ENCODE results near the gene FAM13A. TPM values are rescaled to one million over a fixed set of nuclear protein-coding genes. Genes with fewer than 3 reads are reported as not detected.

Gene FAM13A
- total and polyA plus RNA-seq, 2 experiments from 2014 or later, result 5.3 to 6.6 TPM

DNA sequence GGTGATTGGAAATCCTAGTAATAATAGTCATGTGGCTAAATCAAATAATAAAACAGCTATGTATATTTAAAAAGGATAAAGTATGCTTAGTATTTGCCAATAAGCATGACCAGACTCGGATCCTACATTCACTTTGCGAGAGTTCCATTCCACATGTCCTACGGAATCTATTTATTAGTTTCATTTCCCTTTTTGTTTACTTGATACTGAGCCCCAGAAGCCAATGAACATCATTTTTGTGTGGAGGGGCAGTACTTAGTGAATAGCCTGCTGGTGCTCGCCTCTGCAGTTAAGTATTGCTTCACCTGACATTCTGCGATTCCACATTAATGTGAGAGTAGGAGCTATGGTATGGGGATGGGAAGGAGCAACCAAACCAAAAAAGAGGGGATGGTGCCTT lies 300.8 kb downstream of the FAM13A start:
- Histone ChIP-seq H3K4me2 (ENCODE audit: unreplicated experiment) (no peak overlapping the region), H3K9me3 (ENCODE audit: low read depth) (no peaks in the 10 kb centered on the region), H3K36me3 (ENCODE audit: low read depth) (no peaks in the 10 kb centered on the region), H3F3A (ENCODE audit: insufficient read depth) (no peaks in the 10 kb centered on the region), H3K9ac (no peak overlapping the region), H4K20me1 (ENCODE audit: insufficient read depth) (no peaks in the 10 kb centered on the region), H3K79me2 (ENCODE audit: insufficient read depth) (no peaks in the 10 kb centered on the region), H3K4me1 (ENCODE audit: insufficient read depth) (peaks cover 15% of the 10 kb centered on the region), H3K4me3 (no peak overlapping the region), H2AFZ (no peak overlapping the region), H3K27me3 (replicated peaks; ENCODE audit: insufficient read depth) (no peaks in the 10 kb centered on the region), H3K9me2 (ENCODE audit: insufficient read depth) (no peaks in the 10 kb centered on the region), H3K27ac (no peak overlapping the region)
- 91 to 96% methylated on average over 5 of the region's 5 CpGs for WGBS, 2 experiments (ENCODE audit: low coverage in 1 of 2, low lambda C conversion rate in 2 of 2, missing lambda C conversion rate in 2 of 2)
- in situ Hi-C loops (cut with MboI), result no loop called here
- TF ChIP-seq EZH2 (IDR thresholded peaks at IDR 0.05; ENCODE audit: insufficient read depth, poor library complexity, severe bottlenecking) (no peak), EZH2phosphoT487 (IDR thresholded peaks at IDR 0.05; ENCODE audit: insufficient read depth, low read depth) (no peak)
- DNase-seq, result no peak

DNA sequence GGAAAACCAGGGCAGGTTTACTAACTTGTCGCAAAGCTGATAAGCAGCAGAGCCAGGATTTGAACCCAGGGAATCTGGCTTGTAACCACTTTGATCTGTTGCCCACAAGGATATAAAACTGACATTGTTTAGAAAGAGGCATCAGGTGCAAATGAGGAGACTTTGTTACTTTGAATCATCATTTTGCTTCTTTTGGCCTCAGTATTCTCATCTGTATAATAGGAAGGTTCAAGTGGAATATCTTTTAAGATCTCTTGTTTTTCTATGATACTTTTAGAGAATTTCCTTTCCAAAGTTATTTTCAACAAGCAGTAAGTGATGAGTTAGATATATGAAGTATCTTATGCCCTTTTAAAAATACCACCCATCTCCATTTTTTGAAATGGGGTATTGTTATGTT lies 301.5 kb downstream of the FAM13A start:
- H3K79me2 ChIP-seq (ENCODE audit: insufficient read depth), result no peaks in the 10 kb centered on the region
- in situ Hi-C loops (cut with MboI), result no loop called here
- WGBS, 2 experiments (ENCODE audit: low coverage in 1 of 2, low lambda C conversion rate in 2 of 2, missing lambda C conversion rate in 2 of 2), result 92 to 100% methylated on average over 1 of the region's 1 CpG
- no peak overlapping the region for H3K4me3 ChIP-seq
- H3F3A ChIP-seq (ENCODE audit: insufficient read depth), result no peaks in the 10 kb centered on the region
- no peak overlapping the region for H3K4me2 ChIP-seq (ENCODE audit: unreplicated experiment)
- no peaks in the 10 kb centered on the region for H3K36me3 ChIP-seq (ENCODE audit: low read depth)
- H3K27ac ChIP-seq, result no peak overlapping the region
- no peaks in the 10 kb centered on the region for H3K9me3 ChIP-seq (ENCODE audit: low read depth)
- DNase-seq, result no peak
- H3K9ac ChIP-seq, result no peak overlapping the region
- H3K27me3 ChIP-seq (replicated peaks; ENCODE audit: insufficient read depth), result no peaks in the 10 kb centered on the region
- H3K4me1 ChIP-seq (ENCODE audit: insufficient read depth), result peaks cover 15% of the 10 kb centered on the region
- no peak overlapping the region for H2AFZ ChIP-seq
- no peaks in the 10 kb centered on the region for H3K9me2 ChIP-seq (ENCODE audit: insufficient read depth)
- no peak for TF ChIP-seq EZH2phosphoT487 (IDR thresholded peaks at IDR 0.05; ENCODE audit: insufficient read depth, low read depth)
- no peak for TF ChIP-seq EZH2 (IDR thresholded peaks at IDR 0.05; ENCODE audit: insufficient read depth, poor library complexity, severe bottlenecking)
- H4K20me1 ChIP-seq (ENCODE audit: insufficient read depth), result no peaks in the 10 kb centered on the region

GRCh38 chr4:88754796-88755195 lies 302.2 kb downstream of the FAM13A start:
- Histone ChIP-seq H3K4me3 (no peak overlapping the region), H2AFZ (no peak overlapping the region), H3K9me2 (ENCODE audit: insufficient read depth) (no peaks in the 10 kb centered on the region), H3K9ac (no peak overlapping the region), H3K27ac (no peak overlapping the region), H3K9me3 (ENCODE audit: low read depth) (no peaks in the 10 kb centered on the region), H3K79me2 (ENCODE audit: insufficient read depth) (no peaks in the 10 kb centered on the region), H3K4me1 (ENCODE audit: insufficient read depth) (peaks cover 15% of the 10 kb centered on the region), H3K4me2 (ENCODE audit: unreplicated experiment) (no peak overlapping the region), H3K27me3 (replicated peaks; ENCODE audit: insufficient read depth) (no peaks in the 10 kb centered on the region), H4K20me1 (ENCODE audit: insufficient read depth) (no peaks in the 10 kb centered on the region), H3K36me3 (ENCODE audit: low read depth) (no peaks in the 10 kb centered on the region), H3F3A (ENCODE audit: insufficient read depth) (no peaks in the 10 kb centered on the region)
- no peak for DNase-seq
- TF ChIP-seq EZH2 (IDR thresholded peaks at IDR 0.05; ENCODE audit: insufficient read depth, poor library complexity, severe bottlenecking) (no peak), EZH2phosphoT487 (IDR thresholded peaks at IDR 0.05; ENCODE audit: insufficient read depth, low read depth) (no peak)
- 96 to 97% methylated on average over 3 of the region's 3 CpGs for WGBS, 2 experiments (ENCODE audit: low coverage in 1 of 2, low lambda C conversion rate in 2 of 2, missing lambda C conversion rate in 2 of 2)
- in situ Hi-C loops (cut with MboI), result no loop called here

- H3K4me3 ChIP-seq, result no peak overlapping the region
- no peak overlapping the region for H3K9ac ChIP-seq
- H4K20me1 ChIP-seq (ENCODE audit: insufficient read depth), result no peaks in the 10 kb centered on the region
- H3F3A ChIP-seq (ENCODE audit: insufficient read depth), result no peaks in the 10 kb centered on the region
- no peak overlapping the region for H3K27ac ChIP-seq
- H2AFZ ChIP-seq, result no peak overlapping the region
- no peaks in the 10 kb centered on the region for H3K36me3 ChIP-seq (ENCODE audit: low read depth)
- no peaks in the 10 kb centered on the region for H3K9me3 ChIP-seq (ENCODE audit: low read depth)
- in situ Hi-C loops (cut with MboI), result no loop called here
- no peak for TF ChIP-seq EZH2phosphoT487 (IDR thresholded peaks at IDR 0.05; ENCODE audit: insufficient read depth, low read depth)
- TF ChIP-seq EZH2 (IDR thresholded peaks at IDR 0.05; ENCODE audit: insufficient read depth, poor library complexity, severe bottlenecking), result no peak
- no peak overlapping the region for H3K4me2 ChIP-seq (ENCODE audit: unreplicated experiment)
- no peak for DNase-seq
- 67 to 68% methylated on average over 7 of the region's 7 CpGs for WGBS, 2 experiments (ENCODE audit: low coverage in 1 of 2, low lambda C conversion rate in 2 of 2, missing lambda C conversion rate in 2 of 2)
- H3K79me2 ChIP-seq (ENCODE audit: insufficient read depth), result no peaks in the 10 kb centered on the region
- H3K4me1 ChIP-seq (ENCODE audit: insufficient read depth), result peaks cover 8% of the 10 kb centered on the region
- H3K27me3 ChIP-seq (replicated peaks; ENCODE audit: insufficient read depth), result no peaks in the 10 kb centered on the region
- H3K9me2 ChIP-seq (ENCODE audit: insufficient read depth), result no peaks in the 10 kb centered on the region
Measured at GRCh38 chr4:88753658-88754571, 303.1 kb downstream of the FAM13A start.
